A673 (cell line): ENCODE results near the gene ADAMTSL1. TPM values are rescaled to one million over a fixed set of nuclear protein-coding genes. Genes with fewer than 3 reads are reported as not detected.

Experiments used
- BruUV-seq: library from RNA; stranded (reverse); fragments of 400-500 nt; replicated peaks from 2 replicates; lab custom pipeline; 2021; lab: Mats Ljungman, UMichigan
- CTCF ChIA-PET: fragments of 300-600 bp; sonication (Branson Sonifier 250); formaldehyde crosslinking; loops from one replicate; lab custom pipeline; 2022; ENCODE audit warnings: antibody characterized with exemption; lab: Charles Lee
- POLR2A ChIA-PET: fragments of 300-600 bp; sonication (Branson Sonifier 250); formaldehyde crosslinking; loops from one replicate; lab custom pipeline; 2022; ENCODE audit warnings: antibody characterized with exemption; ENCODE audit not compliant: low non-redundant PET; lab: Charles Lee
- DNase-seq: peaks from one replicate; pipeline ENCODE4 v3.0.0-alpha.2; 2015; ENCODE audit warnings: low spot score
- H3K27ac ChIP-seq: fragments of 200-600 bp; sonication (generic); 2 replicates; pipeline ENCODE4 v1.5.1; 2016; ENCODE audit warnings: mixed run types, low read depth, mild to moderate bottlenecking, mixed read lengths, antibody characterized with exemption, low read length; ENCODE audit not compliant: poor library complexity, severe bottlenecking
- H3K27me3 ChIP-seq: fragments of 200-600 bp; sonication (generic); replicated peaks from 2 replicates; pipeline ENCODE4 v1.6.1; 2017; ENCODE audit warnings: mixed run types, low read depth, mild to moderate bottlenecking, mixed read lengths, antibody characterized with exemption, low read length; ENCODE audit not compliant: insufficient read depth, poor library complexity
- H3K36me3 ChIP-seq: fragments of 200-600 bp; sonication (generic); 2 replicates; pipeline ENCODE4 v1.6.1; 2016; ENCODE audit warnings: mixed run types, mild to moderate bottlenecking, mixed read lengths, antibody characterized with exemption, low read length; ENCODE audit not compliant: insufficient read depth, poor library complexity, severe bottlenecking
- H3K4me1 ChIP-seq: fragments of 200-600 bp; sonication (generic); 2 replicates; pipeline ENCODE4 v1.6.1; 2017; ENCODE audit warnings: mixed run types, mild to moderate bottlenecking, mixed read lengths, antibody characterized with exemption, low read length; ENCODE audit not compliant: insufficient read depth, poor library complexity, severe bottlenecking
- H3K4me3 ChIP-seq: fragments of 200-600 bp; sonication (generic); 2 replicates; pipeline ENCODE4 v1.5.1; 2016; ENCODE audit warnings: low read depth, mixed run types, mild to moderate bottlenecking, mixed read lengths, low read length; ENCODE audit not compliant: poor library complexity, severe bottlenecking
- H3K9me3 ChIP-seq: fragments of 200-600 bp; sonication (generic); 2 replicates; pipeline ENCODE4 v1.6.1; 2016; ENCODE audit warnings: mixed run types, low read depth, mild to moderate bottlenecking, mixed read lengths, antibody characterized with exemption, low read length; ENCODE audit not compliant: poor library complexity, severe bottlenecking
- EZH2 ChIP-seq: fragments of 200-600 bp; sonication (generic); IDR thresholded peaks from 2 replicates; pipeline ENCODE4 v1.6.1; 2017; ENCODE audit warnings: borderline replicate concordance, low read depth, mild to moderate bottlenecking, mixed read lengths, antibody characterized with exemption, low read length; ENCODE audit not compliant: poor library complexity, severe bottlenecking
- intact Hi-C: fragments of 100-400 bp; cut with micrococcal nuclease; formaldehyde crosslinking; loops from one replicate; pipeline ENCODE4 v1.10.0; 2022; ENCODE audit not compliant: unreplicated experiment
- total RNA-seq: library from RNA; stranded (reverse); gene quantifications from 2 replicates; pipeline ENCODE4 v1.2.3, GENCODE V29; 2021
- TF ChIP-seq, protein P1 (sequence below): fragments of 300-800, 200-600 bp; sonication (generic); conservative IDR thresholded peaks from 2 replicates; pipeline ENCODE4 v1.5.1; 2017; ENCODE audit warnings: low read depth, mild to moderate bottlenecking, antibody characterized with exemption, low read length, moderate library complexity, mixed read lengths

The ADAMTSL1 gene
- total RNA-seq, 1 experiment from 2014 or later = not detected

DNA sequence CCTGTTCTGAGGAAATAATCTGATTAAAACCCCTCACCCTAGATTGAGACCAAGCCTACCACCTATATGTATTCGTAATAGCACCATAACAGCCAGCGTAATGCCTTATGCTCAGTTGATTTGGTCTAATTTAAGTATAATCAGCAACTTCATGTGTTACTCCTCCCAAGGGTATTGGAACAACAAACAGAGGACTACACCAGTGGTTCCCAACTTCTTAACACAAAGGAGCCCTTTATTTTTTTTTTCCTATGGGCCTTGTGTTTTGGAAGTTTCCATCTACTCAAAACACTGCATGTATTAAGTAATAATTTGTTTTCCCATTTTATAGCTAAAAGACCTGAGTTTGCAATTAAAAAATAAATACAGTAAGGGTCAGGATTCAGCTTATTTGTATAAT, 140.7 kb downstream of the ADAMTSL1 start:
- ChIA-PET POLR2A (no interaction called here), CTCF (no interaction called here)
- no peak overlapping the region for H3K4me3 ChIP-seq
- H3K27ac ChIP-seq = no peak overlapping the region
- H3K36me3 ChIP-seq = no peaks in the 10 kb centered on the region
- TF ChIP-seq, protein P1, sequence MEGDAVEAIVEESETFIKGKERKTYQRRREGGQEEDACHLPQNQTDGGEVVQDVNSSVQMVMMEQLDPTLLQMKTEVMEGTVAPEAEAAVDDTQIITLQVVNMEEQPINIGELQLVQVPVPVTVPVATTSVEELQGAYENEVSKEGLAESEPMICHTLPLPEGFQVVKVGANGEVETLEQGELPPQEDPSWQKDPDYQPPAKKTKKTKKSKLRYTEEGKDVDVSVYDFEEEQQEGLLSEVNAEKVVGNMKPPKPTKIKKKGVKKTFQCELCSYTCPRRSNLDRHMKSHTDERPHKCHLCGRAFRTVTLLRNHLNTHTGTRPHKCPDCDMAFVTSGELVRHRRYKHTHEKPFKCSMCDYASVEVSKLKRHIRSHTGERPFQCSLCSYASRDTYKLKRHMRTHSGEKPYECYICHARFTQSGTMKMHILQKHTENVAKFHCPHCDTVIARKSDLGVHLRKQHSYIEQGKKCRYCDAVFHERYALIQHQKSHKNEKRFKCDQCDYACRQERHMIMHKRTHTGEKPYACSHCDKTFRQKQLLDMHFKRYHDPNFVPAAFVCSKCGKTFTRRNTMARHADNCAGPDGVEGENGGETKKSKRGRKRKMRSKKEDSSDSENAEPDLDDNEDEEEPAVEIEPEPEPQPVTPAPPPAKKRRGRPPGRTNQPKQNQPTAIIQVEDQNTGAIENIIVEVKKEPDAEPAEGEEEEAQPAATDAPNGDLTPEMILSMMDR = no peak
- no peak for TF ChIP-seq EZH2
- no peaks in the 10 kb centered on the region for H3K27me3 ChIP-seq
- no peak for DNase-seq
- H3K4me1 ChIP-seq = no peaks in the 10 kb centered on the region
- H3K9me3 ChIP-seq = no peaks in the 10 kb centered on the region
- intact Hi-C loops = no loop called here
- no TSS peak for BruUV-seq

DNA sequence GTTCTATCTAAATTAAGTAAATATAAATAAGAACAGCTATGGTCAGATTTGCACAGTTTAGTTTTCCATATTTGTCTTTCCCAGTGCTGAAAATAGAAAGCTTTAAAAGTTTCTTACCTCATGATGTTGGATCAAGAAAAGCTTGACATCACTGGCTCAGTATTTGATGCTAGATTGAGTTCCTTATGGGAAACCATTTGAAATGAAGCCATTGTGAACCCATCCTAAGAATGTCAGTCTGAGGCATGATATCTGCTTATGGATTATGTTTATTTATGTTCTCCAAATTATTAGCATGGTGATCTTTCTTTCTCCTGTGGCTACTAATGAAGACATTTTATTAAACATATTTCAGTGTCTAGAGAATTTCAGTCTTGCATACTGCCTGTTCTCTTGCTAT, 143.0 kb downstream of the ADAMTSL1 start:
- H3K27me3 ChIP-seq = no peaks in the 10 kb centered on the region
- no peaks in the 10 kb centered on the region for H3K36me3 ChIP-seq
- no peaks in the 10 kb centered on the region for H3K4me1 ChIP-seq
- DNase-seq = no peak
- intact Hi-C loops = no loop called here
- CTCF ChIA-PET = no interaction called here
- no TSS peak for BruUV-seq
- H3K9me3 ChIP-seq = no peaks in the 10 kb centered on the region
- no peak overlapping the region for H3K4me3 ChIP-seq
- H3K27ac ChIP-seq = no peak overlapping the region
- POLR2A ChIA-PET = no interaction called here
- TF ChIP-seq, protein P1 = no peak
- no peak for TF ChIP-seq EZH2

DNA sequence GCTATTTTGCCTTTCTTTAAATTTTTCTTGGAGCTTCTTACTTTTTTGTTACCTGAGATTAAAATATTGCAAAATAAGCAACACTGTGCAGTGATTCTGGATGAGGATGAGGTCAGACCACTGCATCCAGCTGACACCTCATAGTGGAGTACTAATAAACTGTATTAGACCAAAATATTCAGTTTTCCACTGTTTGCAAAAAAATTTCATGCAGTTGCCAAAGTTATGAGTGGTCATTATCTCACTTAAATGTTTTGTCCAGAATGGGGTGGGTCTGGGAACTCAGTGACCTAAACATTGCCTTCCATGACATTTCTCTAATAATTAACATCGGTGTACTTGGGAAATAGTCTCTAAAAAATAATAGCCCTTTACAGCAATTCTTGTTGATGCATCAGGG, 143.8 kb downstream of the ADAMTSL1 start:
- no peak for TF ChIP-seq EZH2
- TF ChIP-seq, protein P1 = no peak
- no TSS peak for BruUV-seq
- intact Hi-C loops = no loop called here
- DNase-seq = no peak
- no peaks in the 10 kb centered on the region for H3K36me3 ChIP-seq
- H3K27me3 ChIP-seq = no peaks in the 10 kb centered on the region
- ChIA-PET CTCF (no interaction called here), POLR2A (no interaction called here)
- no peak overlapping the region for H3K4me3 ChIP-seq
- no peaks in the 10 kb centered on the region for H3K9me3 ChIP-seq
- no peak overlapping the region for H3K27ac ChIP-seq
- H3K4me1 ChIP-seq = no peaks in the 10 kb centered on the region
